HS-27A (cell line): ENCODE measurements around the gene PFDN5.
"Not testable (repeated sequence)": the region's sequence is repeated elsewhere in the genome, so short reads cannot be mapped to it uniquely, and the experiment has no call there.

ENCODE experiments used
- DNase-seq: peaks from one replicate; pipeline ENCODE4 v3.0.0-alpha.2; 2012; ENCODE audit warnings: low read depth, missing footprints

The PFDN5 gene

DNA sequence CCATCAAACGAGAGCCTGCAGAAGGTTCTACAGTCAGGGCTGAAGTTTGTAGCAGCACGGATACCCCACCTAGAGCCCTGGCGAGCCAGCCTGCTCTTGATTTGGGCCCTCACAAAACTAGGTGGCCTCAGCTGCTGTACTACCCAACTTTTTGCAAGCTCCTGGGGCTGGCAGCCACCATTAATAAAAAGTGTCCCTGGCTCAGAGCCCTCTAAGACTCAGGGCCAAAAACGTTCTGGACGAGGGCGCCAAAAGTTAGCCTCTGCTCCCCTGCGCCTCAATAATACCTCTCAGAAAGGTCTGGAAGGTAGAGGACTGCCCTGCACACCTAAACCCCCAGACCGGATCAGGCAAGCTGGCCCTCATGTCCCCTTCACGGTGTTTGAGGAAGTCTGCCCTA, 8.9 kb upstream of the PFDN5 start:
- DNase-seq: no peak

DNA sequence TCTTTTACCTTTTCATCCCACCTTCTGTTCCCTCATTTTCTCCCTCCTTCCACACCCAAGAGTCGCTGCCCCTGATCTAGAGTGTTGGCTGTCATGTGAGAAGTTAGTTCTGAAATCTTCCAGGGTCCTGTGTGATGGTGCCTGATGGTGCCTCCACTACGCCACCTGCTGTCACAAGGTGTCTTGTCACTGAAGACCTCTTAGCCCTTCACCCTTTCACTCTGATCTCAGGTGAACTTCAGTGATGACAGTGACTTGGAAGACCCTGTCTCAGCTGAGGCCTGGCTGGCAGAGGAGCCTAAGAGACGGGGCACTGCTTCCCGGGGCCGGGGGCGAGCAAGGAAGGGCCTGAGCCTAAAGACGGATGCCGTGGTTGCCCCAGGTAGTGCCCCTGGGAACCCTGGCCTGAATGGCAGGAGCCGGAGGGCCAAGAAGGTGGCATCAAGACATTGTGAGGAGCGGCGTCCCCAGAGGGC, 7.6 kb upstream of the PFDN5 start:
- DNase-seq: no peak

DNA sequence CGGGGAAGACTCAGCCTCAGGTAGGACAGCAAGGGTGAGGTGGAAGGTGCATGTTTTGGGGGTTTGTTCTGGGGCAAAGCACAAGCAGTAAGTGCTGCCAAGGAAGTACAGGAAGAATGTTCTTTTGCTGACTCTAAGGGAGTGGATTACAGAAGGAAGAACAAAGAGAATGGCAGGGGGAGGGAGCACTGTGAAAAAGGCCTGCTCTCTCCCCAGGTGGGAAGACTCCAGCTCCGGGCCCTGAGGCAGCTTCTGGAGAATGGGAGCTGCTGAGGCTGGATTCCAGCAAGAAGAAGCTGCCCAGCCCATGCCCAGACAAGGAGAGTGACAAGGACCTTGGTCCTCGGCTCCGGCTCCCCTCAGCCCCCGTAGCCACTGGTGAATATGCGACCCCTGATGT, 7.0 kb upstream of the PFDN5 start:
- DNase-seq: no peak

DNA sequence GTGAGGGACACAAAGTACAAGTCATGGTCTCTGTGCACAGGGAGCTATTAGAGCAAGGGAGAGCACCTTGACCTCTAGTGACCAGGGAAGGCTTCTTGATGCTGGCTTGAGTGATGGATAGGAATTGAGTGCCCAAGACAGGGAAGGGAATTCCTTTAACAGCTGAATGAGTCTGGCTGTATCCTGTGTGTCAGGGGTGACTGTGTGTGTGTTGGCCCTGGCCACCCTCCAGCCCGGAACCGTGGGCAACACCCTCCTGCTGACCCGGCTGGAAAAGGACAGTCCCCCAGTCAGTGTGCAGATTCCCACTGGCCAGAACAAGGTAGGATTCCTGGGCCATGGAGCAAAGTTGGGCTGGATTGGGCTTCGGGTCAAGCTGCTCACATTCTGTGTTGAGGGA, 5.5 kb upstream of the PFDN5 start:
- DNase-seq: no peak

DNA sequence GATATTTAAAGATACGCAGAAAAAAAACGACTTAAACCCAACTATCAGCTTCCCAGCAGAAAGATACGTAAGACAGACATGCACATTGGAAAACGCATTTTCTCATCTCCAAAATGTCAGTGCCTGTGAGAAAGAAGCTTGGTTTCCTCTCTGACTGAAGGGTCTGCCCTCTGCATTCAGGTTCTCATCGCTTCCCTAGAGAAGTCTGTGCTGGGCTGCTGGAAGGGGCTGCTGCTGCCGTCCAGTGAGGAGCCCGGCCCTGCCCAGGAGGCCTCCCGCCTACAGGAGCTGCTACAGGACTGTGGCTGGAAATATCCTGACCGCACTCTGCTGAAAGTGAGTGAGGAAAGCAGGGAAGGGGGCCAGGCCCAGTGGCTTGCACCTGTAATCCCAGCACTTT, 4.7 kb upstream of the PFDN5 start:
- DNase-seq: no peak

DNA sequence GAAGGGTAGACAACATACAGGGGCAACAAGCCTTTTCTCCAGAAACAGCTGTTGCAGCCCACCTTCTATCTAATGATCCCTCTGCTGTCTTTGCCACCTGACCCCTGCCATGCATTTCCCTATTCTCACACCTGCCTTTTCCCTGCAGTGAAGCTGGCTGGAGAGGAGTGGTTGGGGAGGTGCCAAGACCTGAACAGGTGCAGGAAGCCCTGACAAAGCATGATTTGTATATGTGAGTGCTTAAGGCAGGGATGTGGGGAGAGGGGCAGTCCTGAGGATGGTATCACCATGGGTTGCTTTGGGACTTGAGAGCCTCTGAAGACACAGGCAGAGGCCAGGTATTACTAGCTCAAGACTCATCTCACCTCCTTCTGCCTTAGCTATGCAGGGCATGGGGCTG, 2.9 kb upstream of the PFDN5 start:
- DNase-seq: no peak

DNA sequence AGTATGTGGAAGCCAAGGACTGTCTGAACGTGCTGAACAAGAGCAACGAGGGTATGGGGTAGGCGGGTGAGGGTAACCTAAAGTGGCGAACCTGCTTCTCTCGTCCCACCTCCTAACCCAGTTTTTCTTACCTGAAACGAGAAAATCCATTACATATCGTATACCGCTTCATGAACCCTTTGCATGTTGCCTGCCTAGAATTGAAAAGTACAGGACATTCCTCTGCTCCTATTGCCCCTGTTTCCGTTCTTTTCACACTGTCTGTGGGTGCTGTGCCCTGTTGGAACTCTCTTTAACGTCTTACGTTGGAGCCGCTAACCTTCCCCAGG, 513 bp downstream of the PFDN5 start:
- no peak for DNase-seq

DNA sequence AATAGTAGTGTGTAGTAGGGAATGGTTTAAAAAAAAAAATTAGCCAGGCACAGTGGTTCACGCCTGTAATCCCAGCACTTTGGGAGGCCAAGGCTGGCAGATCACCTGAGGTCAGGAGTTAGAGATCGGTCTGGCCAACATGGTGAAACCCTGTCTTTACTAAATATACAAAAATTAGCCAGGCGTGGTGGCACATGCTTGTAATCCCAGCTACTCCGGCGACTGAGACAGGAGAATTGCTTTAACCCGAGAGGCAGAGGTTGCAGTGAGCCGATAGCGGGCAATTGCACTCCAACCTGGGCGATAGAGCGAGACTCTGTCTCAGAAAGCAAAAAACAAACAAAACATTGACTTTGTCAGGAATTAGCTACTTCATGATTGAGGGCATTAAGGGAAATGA, 1.8 kb downstream of the PFDN5 start:
- DNase-seq: not testable (repeated sequence)

DNA sequence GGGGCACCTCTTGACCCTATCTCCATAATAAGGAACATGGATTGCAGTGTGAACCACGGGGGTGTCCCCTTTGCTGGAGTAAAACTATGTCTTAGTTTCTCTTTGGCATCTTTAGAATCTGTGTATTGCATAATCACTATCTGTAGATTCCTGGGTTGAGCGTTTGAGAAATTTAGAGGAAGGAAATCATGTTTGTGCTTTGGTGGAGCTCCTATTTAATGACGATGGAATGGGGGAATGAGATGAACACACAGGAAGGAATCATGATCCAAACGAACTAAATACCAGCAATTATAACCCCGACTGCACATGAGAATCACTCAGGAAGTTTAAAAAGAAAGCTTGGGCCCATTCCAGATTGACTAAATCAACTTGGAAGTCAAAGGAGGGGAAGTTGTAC, 2.8 kb downstream of the PFDN5 start:
- no peak for DNase-seq

DNA sequence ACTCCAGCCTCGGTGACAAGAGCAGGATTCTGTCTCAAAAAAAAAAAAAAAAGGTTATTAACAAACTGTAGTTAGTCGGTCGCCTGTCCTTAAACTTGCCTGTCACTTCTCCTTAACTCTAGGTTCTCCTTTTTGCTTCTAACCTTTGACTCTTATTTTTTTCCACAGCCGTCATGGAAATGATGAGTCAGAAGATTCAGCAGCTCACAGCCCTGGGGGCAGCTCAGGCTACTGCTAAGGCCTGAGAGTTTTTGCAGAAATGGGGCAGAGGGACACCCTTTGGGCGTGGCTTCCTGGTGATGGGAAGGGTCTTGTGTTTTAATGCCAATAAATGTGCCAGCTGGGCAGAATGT, 3.7 kb downstream of the PFDN5 start:
- no peak for DNase-seq

DNA sequence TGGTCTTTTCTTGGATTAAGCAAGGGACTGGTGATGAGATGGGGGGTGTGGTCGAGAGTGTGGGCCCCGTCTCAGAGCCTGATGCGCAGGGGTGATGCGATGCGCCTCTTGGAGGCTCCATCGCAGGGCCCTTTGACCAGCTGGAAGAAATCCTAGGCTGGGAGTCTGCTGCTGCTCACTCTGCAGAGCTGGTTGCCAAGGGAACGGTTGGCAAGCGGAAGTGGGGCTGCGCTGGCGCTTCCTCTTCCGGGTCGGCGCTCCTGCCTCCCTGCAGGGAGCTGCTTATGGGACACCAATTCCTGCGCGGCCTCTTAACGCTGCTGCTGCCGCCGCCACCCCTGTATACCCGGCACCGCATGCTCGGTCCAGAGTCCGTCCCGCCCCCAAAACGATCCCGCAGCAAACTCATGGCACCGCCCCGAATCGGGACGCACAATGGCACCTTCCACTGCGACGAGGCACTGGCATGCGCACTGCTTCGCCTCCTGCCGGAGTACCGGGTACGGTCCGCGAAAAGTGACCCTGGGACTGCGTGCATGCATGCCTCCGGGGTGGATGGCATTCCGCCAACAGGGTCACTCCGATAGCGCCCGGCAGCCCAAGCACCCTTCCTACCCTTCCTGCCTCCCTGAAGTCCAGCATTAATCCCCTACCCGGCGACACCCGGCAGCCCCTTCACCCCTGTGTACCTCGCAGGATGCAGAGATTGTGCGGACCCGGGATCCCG, 4.3 kb downstream of the PFDN5 start, which contains the start of gene MYG1:
MYG1 (plus strand) TSS at position 242 of the 727 bp plus-strand sequence; CDS start at position 285, 43 bp downstream.
- DNase-seq: peak; percentile 60

DNA sequence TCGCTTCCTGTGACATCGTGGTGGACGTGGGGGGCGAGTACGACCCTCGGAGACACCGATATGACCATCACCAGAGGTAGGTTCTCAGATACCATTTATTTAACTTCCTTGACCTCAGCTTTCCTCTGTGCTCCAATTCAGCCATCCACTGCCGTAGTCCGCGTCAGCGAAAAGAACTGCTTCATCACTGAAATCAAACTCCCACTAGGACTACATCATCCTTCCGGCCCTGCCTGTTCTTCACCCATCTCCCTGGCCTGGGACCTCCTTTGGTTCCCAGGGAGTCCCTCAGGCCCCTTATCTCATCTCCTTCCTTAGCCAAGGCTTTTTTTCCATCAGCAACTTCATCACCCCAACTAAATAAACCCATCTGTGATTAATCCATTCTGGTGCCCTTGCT, 4.8 kb downstream of the PFDN5 start:
- DNase-seq: no peak

DNA sequence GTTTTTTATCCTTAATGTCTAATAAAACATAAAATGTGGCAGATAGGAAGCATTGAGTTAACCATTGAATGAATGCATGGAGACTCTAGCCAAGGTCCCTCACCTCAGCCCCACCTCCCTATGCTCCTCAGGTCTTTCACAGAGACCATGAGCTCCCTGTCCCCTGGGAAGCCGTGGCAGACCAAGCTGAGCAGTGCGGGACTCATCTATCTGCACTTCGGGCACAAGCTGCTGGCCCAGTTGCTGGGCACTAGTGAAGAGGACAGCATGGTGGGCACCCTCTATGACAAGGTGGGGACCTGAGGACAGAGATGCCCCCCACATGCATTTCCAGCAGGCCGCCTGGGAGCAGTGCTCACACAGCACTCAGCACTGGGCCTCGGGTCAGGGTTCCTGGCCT, 7.6 kb downstream of the PFDN5 start:
- no peak for DNase-seq

DNA sequence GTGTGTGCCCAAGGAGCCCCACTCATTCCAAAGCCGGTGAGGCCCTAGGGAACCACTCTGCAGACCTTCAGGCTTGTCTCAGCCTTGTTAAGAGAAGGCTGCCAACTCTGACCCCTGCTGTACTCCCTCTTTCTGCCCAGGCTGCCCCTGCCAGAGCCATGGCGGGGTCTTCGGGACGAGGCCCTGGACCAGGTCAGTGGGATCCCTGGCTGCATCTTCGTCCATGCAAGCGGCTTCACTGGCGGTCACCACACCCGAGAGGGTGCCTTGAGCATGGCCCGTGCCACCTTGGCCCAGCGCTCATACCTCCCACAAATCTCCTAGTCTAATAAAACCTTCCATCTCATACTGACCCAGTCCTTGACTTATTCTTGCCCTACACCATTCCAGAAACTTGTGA, 11.5 kb downstream of the PFDN5 start:
- no peak for DNase-seq

DNA sequence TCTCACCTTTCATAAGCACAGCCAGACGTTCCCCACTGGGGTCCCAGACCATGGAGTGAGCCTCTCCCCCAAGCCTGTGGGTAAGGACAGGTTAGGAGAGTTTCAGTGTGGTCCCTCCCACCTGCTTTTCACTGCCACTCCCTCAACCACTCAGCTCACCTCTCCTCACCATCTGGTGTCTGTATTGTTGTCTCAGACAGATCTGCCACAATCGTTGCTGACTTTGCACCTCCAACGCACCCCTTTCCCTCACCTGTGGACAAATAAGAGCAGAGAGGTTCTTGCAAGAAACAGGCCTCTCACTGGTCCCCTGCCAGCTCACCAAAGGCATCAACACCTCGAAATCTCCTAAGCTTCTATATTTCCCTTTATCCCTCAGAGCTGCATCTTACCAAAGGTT, 12.9 kb downstream of the PFDN5 start:
- DNase-seq: no peak

DNA sequence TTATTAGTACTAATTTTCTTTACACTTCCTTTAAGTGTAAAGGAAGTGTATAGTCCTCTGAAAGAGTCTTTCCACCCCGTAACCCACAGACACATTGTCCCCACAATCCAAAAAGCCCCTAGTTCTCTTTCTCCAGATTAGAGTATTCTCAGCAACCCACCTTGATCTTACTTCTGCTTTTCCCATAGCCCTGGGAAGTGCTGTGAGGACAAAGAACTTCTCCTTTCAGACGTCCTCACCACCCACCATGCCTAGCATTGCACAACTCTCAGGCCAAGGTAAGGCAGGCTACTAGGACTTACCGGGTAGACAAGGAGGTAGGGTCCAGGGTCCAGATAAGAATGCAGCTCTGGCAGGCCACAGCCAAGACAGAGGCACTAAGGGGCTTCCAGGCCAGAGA, 18.7 kb downstream of the PFDN5 start:
- no peak for DNase-seq

DNA sequence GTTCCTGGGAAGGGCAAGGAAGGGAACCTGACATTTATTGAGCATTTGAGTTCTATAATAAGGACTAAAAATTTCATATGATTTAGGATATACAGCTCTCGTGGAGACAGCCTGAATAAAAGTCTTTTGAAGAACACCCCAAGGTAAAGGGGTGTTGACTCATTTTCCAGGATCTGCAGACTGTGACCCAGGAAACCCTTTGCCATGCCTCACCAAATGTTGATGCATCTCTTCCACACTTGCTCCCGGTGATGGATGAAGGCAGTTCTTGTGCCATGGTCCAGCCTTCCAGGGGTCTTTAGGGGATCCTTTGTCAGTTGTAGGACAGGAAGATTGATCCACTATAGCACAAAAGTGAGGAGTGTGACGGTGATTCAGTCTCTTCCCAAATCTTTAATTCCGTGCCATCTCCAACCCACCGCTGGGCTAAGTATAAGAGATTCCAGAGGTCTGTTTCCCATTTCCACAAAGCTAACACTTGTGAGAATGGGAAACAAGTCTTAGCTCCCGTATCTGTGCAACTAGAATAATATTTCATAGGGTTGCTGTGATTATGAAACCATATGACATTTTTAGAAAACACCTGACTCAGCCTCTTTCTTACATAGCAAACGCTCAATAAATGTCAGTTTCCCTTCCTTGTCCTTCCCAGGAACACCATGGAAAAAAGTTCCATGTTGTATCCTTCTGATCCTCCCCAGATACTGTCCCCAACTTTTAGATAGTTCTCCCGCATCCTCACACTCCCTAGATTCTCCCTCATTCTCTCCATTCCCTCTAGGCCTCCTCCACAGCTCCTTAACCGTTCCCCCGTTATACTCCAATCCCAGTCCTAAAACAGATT, 25.2 kb downstream of the PFDN5 start:
- no peak for DNase-seq

DNA sequence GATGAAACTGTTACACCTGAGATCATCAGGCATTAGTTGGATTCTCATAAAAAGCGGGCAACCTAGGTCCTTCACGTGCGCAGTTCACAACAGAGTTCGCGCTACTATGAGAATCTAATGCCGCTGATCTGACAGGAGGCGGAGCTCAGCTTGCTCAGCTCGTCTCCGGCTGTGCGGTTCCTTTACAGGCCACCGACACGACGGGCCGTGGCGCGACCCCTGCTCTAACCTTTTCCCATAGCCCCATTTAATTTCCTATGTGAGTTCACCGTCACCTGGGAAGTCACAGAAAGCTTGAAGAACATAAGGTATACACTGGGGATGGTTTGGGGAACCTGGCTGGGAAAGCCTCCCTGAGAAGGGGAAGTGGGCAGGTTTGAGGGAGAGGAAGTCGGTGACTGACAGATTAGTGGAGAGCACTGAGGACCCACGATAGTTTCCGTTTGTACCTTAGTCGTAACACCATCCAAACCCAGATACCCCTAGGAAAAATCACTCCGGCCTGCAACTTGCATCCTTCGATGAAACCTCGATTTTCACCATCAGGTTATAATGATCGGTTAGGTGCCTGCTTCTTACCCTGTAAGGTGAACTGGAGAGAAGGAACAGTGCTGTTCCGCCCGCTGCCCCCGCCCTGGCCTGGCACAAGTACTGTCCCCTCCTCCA, 28.9 kb downstream of the PFDN5 start:
- DNase-seq: no peak

DNA sequence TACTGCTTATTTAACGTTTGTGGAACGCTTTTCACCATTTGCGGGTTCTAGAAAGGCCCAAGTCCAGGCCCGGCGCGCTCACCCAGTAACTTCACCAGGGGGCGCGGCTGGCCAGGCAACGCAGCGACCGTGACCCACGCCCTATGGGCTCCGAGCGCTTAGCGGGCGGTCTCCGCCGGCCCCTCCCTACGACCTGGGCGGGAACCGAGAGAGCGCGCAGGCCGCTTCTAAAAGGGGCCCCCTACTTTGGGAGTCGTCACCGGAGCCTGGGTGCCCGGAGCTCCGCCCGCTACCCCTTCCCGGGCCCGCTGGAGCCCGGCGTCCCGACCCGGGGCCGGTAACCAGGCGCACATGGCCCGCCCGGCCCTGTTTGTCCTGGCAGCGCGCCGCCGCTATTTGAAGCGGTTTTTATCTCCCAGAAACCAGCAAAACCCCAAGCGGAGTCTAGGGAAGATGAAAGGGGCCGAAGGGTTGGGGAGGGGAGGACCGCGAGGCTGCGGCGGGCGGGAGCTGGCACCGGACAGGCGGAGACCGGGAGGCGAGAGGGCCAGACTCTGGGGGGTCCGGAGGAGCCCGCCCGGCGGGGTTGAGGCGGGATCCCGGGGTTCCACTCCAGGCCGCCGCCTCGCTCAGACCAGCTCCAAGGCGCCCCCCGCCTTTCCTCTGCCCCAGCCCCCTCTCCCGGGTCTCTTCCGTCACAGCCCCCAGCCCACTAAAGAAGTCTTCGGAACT, 29.6 kb downstream of the PFDN5 start:
- DNase-seq: peak; percentile 81

DNA sequence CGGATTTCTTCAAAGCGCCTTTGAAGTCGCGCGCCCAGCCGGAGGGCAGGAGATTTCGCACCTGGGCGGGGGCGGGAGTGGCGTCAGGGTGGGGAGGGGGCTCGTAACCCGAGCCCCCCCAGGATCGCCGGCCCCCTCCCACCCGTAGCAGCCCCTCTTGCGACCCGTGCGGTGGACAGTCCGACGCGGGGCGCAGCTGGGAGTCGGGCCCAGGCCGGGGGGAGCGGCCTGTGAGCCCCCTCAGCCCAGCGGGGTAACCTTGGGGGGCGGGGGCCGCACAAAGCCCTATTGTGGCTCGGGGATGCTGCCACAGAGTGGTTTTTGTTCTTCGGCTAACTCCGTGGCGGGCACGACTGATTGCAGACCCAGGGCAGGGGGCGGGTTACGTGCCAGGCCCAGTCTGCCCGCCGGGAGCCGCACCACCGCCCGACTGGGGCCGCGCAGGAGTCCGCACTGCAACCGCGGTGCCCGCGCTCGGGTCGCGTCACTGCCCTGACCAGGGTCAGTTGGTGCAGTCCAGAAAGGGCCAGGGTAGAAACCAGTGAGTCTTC, 30.2 kb downstream of the PFDN5 start:
- no peak for DNase-seq

DNA sequence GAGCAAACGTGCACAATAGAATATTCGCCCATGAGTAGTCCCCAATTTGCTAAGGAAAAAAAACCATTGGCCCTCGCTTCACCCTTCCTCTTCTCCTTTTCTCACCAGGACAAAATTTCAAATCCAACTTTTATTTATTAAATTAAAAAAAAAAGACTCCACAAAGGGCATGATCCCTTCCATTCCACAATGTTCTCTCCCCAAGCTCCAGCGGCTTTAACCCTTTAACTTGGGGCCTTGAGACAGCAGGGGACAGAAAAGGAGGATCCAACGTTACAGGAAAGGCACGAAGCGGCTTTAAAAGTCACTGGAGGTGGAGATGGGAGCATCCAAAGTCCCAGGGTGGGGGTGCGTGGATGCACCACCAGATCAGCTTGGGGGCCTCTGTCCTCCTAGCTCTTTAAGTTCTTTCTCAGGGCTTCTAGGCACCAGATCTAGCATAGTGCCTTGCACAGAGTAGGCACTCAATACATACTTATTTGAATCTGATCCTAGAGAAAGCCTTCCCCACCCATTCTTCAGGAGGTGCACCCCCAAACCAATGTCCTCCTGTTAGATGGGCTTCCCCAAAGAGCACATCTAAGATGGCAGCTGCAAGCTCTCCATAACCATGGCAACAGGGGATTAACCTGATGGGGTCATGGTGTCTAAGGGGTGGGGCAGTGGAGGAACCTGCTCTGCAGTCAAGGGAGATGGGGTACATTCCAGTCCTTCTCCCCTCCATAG, 31.3 kb downstream of the PFDN5 start:
- no peak for DNase-seq
